GM12878 (cell line): ENCODE measurements around the gene NT5C1A. TPM values are rescaled to one million over a fixed set of nuclear protein-coding genes. Genes with fewer than 3 reads are reported as not detected.

Experiments used
- ATAC-seq: fragments of 200-7000 bp; cut with Tn5 transposase; 3 replicates; pipeline ENCODE4 v1.9.1; 2020; ENCODE audit warnings: mild to moderate bottlenecking, moderate library complexity
- BruUV-seq: library from RNA; stranded (reverse); fragments of 400-500 nt; replicated peaks from 2 replicates; lab custom pipeline; 2021; lab: Mats Ljungman, UMichigan
- CTCF ChIA-PET: fragments of 300-600 bp; sonication (Branson Sonifier 250); formaldehyde crosslinking; extraction: SDS; loops from one replicate; lab custom pipeline; 2021; ENCODE audit warnings: inconsistent platforms; lab: Yijun Ruan, JAX
- POLR2A ChIA-PET: fragments of 350-600 bp; formaldehyde crosslinking; extraction: SDS; loops from one replicate; lab custom pipeline; 2021; ENCODE audit warnings: inconsistent platforms; lab: Charles Lee
- RAD21 ChIA-PET: fragments of 300-600 bp; sonication (Branson Sonifier 250); formaldehyde crosslinking; loops from one replicate; lab custom pipeline; 2023; ENCODE audit warnings: antibody characterized with exemption; ENCODE audit not compliant: unreplicated experiment; lab: Charles Lee
- SMC1A ChIA-PET: fragments of 300-600 bp; sonication (Branson Sonifier 250); formaldehyde crosslinking; loops from one replicate; lab custom pipeline; 2023; ENCODE audit not compliant: unreplicated experiment, uncharacterized antibody; lab: Charles Lee
- DNase-seq: peaks from one replicate; pipeline ENCODE4 v3.0.0-alpha.2; 2011; ENCODE audit warnings: low read depth, low spot score
- FAIRE-seq: peaks from 3 replicates; lab custom pipeline; 2011; peaks lifted over from hg19 to GRCh38; lab: Jason Lieb, UNC
- H2AFZ ChIP-seq: 2 replicates; pipeline ENCODE4 v1.6.0; 2011; ENCODE audit warnings: low read depth, low read length, control low read depth; ENCODE audit not compliant: control insufficient read depth
- H3K27ac ChIP-seq: 2 replicates; pipeline ENCODE4 v1.5.1; 2011; ENCODE audit warnings: control low read depth; ENCODE audit not compliant: control insufficient read depth, insufficient read depth
- H3K27me3 ChIP-seq, 2 experiments: replicated peaks in 1 of 2; 2 replicates each; pipeline versions ENCODE4 v1.6.0 to v1.6.1; 2011; ENCODE audit warnings: low read length in 1 of 2; ENCODE audit not compliant: control insufficient read depth in 2 of 2, insufficient read depth in 2 of 2
- H3K36me3 ChIP-seq, 2 experiments: 2 replicates each; pipeline ENCODE4 v1.5.1; 2011; ENCODE audit warnings: low read length in 1 of 2; ENCODE audit not compliant: control insufficient read depth in 2 of 2, insufficient read depth in 2 of 2
- H3K4me1 ChIP-seq: 2 replicates; pipeline ENCODE4 v1.6.1; 2011; ENCODE audit warnings: mild to moderate bottlenecking, low read length, moderate library complexity, mixed read lengths; ENCODE audit not compliant: control insufficient read depth, insufficient read depth
- H3K4me2 ChIP-seq: 2 replicates; pipeline ENCODE4 v1.6.0; 2011; ENCODE audit warnings: control low read depth; ENCODE audit not compliant: control insufficient read depth, insufficient read depth
- H3K4me3 ChIP-seq: fragments of 200-600 bp; sonication (generic); 2 replicates; pipeline ENCODE4 v1.5.1; 2016
- H3K79me2 ChIP-seq: 2 replicates; pipeline ENCODE4 v1.6.0; 2011; ENCODE audit warnings: low read length; ENCODE audit not compliant: control insufficient read depth, insufficient read depth
- H3K9ac ChIP-seq: 2 replicates; pipeline ENCODE4 v1.8.0; 2011; ENCODE audit warnings: low read length, control low read depth, mixed read lengths; ENCODE audit not compliant: control insufficient read depth, insufficient read depth
- H3K9me3 ChIP-seq: replicated peaks from 3 replicates; pipeline ENCODE4 v1.5.1; 2011; ENCODE audit warnings: mild to moderate bottlenecking, low read length; ENCODE audit not compliant: control insufficient read depth, insufficient read depth
- H4K20me1 ChIP-seq: 2 replicates; pipeline ENCODE4 v1.6.0; 2011; ENCODE audit not compliant: control insufficient read depth, insufficient read depth
- ATF7 ChIP-seq: fragments of 450-650 bp; IDR thresholded peaks from 2 replicates; pipeline ENCODE4 v1.6.1; 2016; ENCODE audit warnings: low read depth, mild to moderate bottlenecking
- BMI1 ChIP-seq: fragments of 450-650 bp; IDR thresholded peaks from 2 replicates; pipeline ENCODE4 v1.6.1; 2016; ENCODE audit warnings: mild to moderate bottlenecking, moderate library complexity, borderline replicate concordance
- MYB ChIP-seq: fragments of 150-350 bp; IDR thresholded peaks from 2 replicates; pipeline ENCODE4 v1.6.1; 2014; ENCODE audit warnings: mild to moderate bottlenecking, low read depth, low read length, borderline replicate concordance
- NFIC ChIP-seq: IDR thresholded peaks from 2 replicates; pipeline ENCODE4 v1.6.1; 2012; ENCODE audit warnings: low read depth, mild to moderate bottlenecking, inconsistent platforms, low read length, moderate library complexity
- NR2C1 ChIP-seq: fragments of 450-650 bp; IDR thresholded peaks from 2 replicates; pipeline ENCODE4 v1.6.1; 2017; ENCODE audit warnings: antibody characterized with exemption, mild to moderate bottlenecking, moderate library complexity
- NR2C2 ChIP-seq: IDR thresholded peaks from 2 replicates; pipeline ENCODE4 v1.6.1; 2011; ENCODE audit warnings: borderline replicate concordance, low read depth; ENCODE audit not compliant: control insufficient read depth, insufficient read length
- NRF1 ChIP-seq: conservative IDR thresholded peaks from 2 replicates; pipeline ENCODE4 v1.6.1; 2011; ENCODE audit warnings: mild to moderate bottlenecking, low read depth, low read length, improper control_type of control experiment
- SIX5 ChIP-seq: IDR thresholded peaks from 2 replicates; pipeline ENCODE4 v1.6.1; 2011; ENCODE audit warnings: mild to moderate bottlenecking, low read depth, low read length, moderate library complexity; ENCODE audit not compliant: severe bottlenecking
- SMAD1 ChIP-seq: fragments of 450-650 bp; IDR thresholded peaks from 2 replicates; pipeline ENCODE4 v1.6.1; 2018; ENCODE audit warnings: mild to moderate bottlenecking, low read depth; ENCODE audit not compliant: partially characterized antibody
- SREBF1 ChIP-seq: IDR thresholded peaks from 2 replicates; pipeline ENCODE4 v1.6.1; 2012; ENCODE audit warnings: mild to moderate bottlenecking, low read length
- TCF3 ChIP-seq: IDR thresholded peaks from 2 replicates; pipeline ENCODE4 v1.6.1; 2012; ENCODE audit warnings: low read depth, mild to moderate bottlenecking, low read length, borderline replicate concordance; ENCODE audit not compliant: insufficient read depth
- ZNF217 ChIP-seq: fragments of 450-650 bp; IDR thresholded peaks from 2 replicates; pipeline ENCODE4 v1.6.1; 2017; ENCODE audit warnings: antibody characterized with exemption, mild to moderate bottlenecking
- WGBS: methylation state at CpG from one replicate; pipeline ENCODE4 v1.1.6; 2016; ENCODE audit warnings: low lambda C conversion rate; ENCODE audit not compliant: insufficient replicate concordance, insufficient coverage; ENCODE audit errors: missing lambda C conversion rate; 5-methylcytosine and 5-hydroxymethylcytosine counted together
- in situ Hi-C: fragments of 300-500 bp; cut with MboI; formaldehyde crosslinking; loops from 9 replicates; pipeline ENCODE4 v1.14.3; 2018; ENCODE audit warnings: mixed read lengths
- intact Hi-C: fragments of 100-400 bp; cut with micrococcal nuclease; formaldehyde crosslinking; loops from one replicate; pipeline ENCODE4 v1.14.2; 2022; ENCODE audit not compliant: unreplicated experiment
- polyA plus RNA-seq, 11 experiments: library from polyadenylated mRNA; depleted of rRNA in 4 of 11; unstranded in 6 of 11; stranded (reverse) in 5 of 11; fragments of >200 nt; fragmentation: Nextera tagmentation in 4 of 11; fragmentation: Illumina TruSeq in 1 of 11; extraction: Ambion mirVana in 4 of 11; extraction: Trizol in 1 of 11; gene quantifications; 1 replicate in 1 of 11; 2 replicates in 10 of 11; pipeline versions ENCODE4 v1.2.1 to v1.2.3, GENCODE V29; 2011 to 2016; ENCODE audit warnings: inconsistent platforms in 2 of 11, missing spikeins in 2 of 11, low read depth in 1 of 11
- total RNA-seq, 4 experiments: library from RNA; depleted of rRNA in 3 of 4; stranded (reverse); fragments of >200 nt in 3 of 4; fragmentation: Illumina TruSeq in 1 of 4; extraction: Trizol in 1 of 4; gene quantifications; 2 replicates each; pipeline versions ENCODE4 v1.2.1 to v1.2.3, GENCODE V29; 2013 to 2021
- TF ChIP-seq, protein P1 (sequence below): IDR thresholded peaks from 2 replicates; pipeline ENCODE4 v1.6.1; 2012; ENCODE audit warnings: low read depth, low read length, improper control_type of control experiment
- TF ChIP-seq, protein P2 (sequence below): fragments of 450-650 bp; IDR thresholded peaks from 2 replicates; pipeline ENCODE4 v1.6.1; 2017; ENCODE audit warnings: antibody characterized with exemption, mild to moderate bottlenecking, moderate library complexity
- TF ChIP-seq, protein P3 (sequence below): fragments of 450-650 bp; IDR thresholded peaks from 2 replicates; pipeline ENCODE4 v1.6.1; 2016; ENCODE audit warnings: mild to moderate bottlenecking
- TF ChIP-seq, protein P4 (sequence below): fragments of 450-650 bp; IDR thresholded peaks from 2 replicates; pipeline ENCODE4 v1.6.1; 2017; ENCODE audit warnings: mild to moderate bottlenecking, low read depth, inconsistent platforms; ENCODE audit not compliant: poor library complexity, severe bottlenecking

The NT5C1A gene
- total and polyA plus RNA-seq, 10 of the 15 experiments (the other 5 are each of a cell fraction or from before 2014, with no cell fraction given): 0.05 to 0.77 (median 0.22) TPM; not detected in 1

DNA sequence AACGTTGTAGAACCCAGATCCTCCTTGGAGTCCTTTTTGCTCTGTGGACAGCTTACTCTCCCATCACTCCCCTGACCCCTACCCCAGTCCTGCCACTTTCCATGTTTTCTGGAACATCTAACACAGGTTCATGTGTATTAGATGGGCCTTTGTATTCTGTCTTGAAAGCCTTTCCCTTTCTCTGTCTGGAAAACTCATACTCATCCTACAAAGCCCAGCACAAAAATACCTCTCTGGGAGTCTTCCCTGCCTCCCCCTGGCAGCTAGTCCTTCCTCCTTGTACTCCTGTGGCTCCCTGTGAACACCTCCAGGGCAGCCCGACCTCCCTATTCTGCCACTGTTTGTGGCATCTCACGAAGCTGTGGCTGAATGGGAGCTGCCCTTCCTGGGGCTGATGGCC is 24.7 kb downstream of the NT5C1A start:
- ChIA-PET CTCF (interaction anchor here (0.8 to 1.8 kb wide), 9 partner anchors 11 to 73 kb away, joined by 3 to 9 read pairs (median 5); no protein-coding TSS in a partner anchor), SMC1A (interaction anchor here (1.1 to 1.8 kb wide), 4 partner anchors 21 to 42 kb away, joined by 3 to 4 read pairs (median 3); no protein-coding TSS in a partner anchor), RAD21 (interaction anchor here (0.7 to 1.9 kb wide), 3 partner anchors 11 to 548 kb away, joined by 3 to 5 read pairs (median 4); no protein-coding TSS in a partner anchor), POLR2A (interaction anchor here (0.5 to 1.2 kb wide), 2 partner anchors 41 to 105 kb away, joined by 3 read pairs; no protein-coding TSS in a partner anchor)
- FAIRE-seq (no peak), DNase-seq (no peak), ATAC-seq (no peak)
- Histone ChIP-seq H3K27me3 (no peaks in the 10 kb centered on the region), H2AFZ (no peak overlapping the region), H4K20me1 (no peaks in the 10 kb centered on the region), H3K9me3 (no peaks in the 10 kb centered on the region), H3K4me1 (no peaks in the 10 kb centered on the region), H3K79me2 (no peaks in the 10 kb centered on the region), H3K4me3 (no peak overlapping the region), H3K4me2 (no peak overlapping the region), H3K36me3 (no peaks in the 10 kb centered on the region), H3K27ac (no peak overlapping the region)
- intact Hi-C loops: no loop called here
- 2% methylated on average over 3 of the region's 3 CpGs for WGBS
- in situ Hi-C loops: no loop called here
- no TSS peak for BruUV-seq
- TF ChIP-seq TCF3 (no peak), MYB (no peak), ZNF217 (no peak), SIX5 (no peak), NR2C2 (no peak), NFIC (no peak), ATF7 (no peak), SREBF1 (no peak), NRF1 (no peak), NR2C1 (no peak), SMAD1 (no peak), BMI1 (no peak)
- TF ChIP-seq, protein P1, sequence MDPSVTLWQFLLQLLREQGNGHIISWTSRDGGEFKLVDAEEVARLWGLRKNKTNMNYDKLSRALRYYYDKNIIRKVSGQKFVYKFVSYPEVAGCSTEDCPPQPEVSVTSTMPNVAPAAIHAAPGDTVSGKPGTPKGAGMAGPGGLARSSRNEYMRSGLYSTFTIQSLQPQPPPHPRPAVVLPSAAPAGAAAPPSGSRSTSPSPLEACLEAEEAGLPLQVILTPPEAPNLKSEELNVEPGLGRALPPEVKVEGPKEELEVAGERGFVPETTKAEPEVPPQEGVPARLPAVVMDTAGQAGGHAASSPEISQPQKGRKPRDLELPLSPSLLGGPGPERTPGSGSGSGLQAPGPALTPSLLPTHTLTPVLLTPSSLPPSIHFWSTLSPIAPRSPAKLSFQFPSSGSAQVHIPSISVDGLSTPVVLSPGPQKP: no peak
- TF ChIP-seq, protein P2, sequence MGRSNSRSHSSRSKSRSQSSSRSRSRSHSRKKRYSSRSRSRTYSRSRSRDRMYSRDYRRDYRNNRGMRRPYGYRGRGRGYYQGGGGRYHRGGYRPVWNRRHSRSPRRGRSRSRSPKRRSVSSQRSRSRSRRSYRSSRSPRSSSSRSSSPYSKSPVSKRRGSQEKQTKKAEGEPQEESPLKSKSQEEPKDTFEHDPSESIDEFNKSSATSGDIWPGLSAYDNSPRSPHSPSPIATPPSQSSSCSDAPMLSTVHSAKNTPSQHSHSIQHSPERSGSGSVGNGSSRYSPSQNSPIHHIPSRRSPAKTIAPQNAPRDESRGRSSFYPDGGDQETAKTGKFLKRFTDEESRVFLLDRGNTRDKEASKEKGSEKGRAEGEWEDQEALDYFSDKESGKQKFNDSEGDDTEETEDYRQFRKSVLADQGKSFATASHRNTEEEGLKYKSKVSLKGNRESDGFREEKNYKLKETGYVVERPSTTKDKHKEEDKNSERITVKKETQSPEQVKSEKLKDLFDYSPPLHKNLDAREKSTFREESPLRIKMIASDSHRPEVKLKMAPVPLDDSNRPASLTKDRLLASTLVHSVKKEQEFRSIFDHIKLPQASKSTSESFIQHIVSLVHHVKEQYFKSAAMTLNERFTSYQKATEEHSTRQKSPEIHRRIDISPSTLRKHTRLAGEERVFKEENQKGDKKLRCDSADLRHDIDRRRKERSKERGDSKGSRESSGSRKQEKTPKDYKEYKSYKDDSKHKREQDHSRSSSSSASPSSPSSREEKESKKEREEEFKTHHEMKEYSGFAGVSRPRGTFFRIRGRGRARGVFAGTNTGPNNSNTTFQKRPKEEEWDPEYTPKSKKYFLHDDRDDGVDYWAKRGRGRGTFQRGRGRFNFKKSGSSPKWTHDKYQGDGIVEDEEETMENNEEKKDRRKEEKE: no peak
- TF ChIP-seq, protein P3, sequence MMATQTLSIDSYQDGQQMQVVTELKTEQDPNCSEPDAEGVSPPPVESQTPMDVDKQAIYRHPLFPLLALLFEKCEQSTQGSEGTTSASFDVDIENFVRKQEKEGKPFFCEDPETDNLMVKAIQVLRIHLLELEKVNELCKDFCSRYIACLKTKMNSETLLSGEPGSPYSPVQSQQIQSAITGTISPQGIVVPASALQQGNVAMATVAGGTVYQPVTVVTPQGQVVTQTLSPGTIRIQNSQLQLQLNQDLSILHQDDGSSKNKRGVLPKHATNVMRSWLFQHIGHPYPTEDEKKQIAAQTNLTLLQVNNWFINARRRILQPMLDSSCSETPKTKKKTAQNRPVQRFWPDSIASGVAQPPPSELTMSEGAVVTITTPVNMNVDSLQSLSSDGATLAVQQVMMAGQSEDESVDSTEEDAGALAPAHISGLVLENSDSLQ: no peak
- TF ChIP-seq, protein P4, sequence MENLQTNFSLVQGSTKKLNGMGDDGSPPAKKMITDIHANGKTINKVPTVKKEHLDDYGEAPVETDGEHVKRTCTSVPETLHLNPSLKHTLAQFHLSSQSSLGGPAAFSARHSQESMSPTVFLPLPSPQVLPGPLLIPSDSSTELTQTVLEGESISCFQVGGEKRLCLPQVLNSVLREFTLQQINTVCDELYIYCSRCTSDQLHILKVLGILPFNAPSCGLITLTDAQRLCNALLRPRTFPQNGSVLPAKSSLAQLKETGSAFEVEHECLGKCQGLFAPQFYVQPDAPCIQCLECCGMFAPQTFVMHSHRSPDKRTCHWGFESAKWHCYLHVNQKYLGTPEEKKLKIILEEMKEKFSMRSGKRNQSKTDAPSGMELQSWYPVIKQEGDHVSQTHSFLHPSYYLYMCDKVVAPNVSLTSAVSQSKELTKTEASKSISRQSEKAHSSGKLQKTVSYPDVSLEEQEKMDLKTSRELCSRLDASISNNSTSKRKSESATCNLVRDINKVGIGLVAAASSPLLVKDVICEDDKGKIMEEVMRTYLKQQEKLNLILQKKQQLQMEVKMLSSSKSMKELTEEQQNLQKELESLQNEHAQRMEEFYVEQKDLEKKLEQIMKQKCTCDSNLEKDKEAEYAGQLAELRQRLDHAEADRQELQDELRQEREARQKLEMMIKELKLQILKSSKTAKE: no peak
- TF ChIP-seq, all 136 proteins: peak for 0
- no peak overlapping the region for H3K9ac ChIP-seq
